ENCODE results near the gene OXER1. TPM values are rescaled to one million over a fixed set of nuclear protein-coding genes. Genes with fewer than 3 reads are reported as not detected.

OXER1 gene
- polyA plus RNA-seq, 2 of the 4 experiments (the other 2 are of a cell fraction) = not detected

- Histone ChIP-seq H3K9me3 (no peaks in the 10 kb centered on the region), H3K27ac (no peak overlapping the region), H3K4me3 (no peak overlapping the region), H3K4me2 (no peak overlapping the region), H3K4me1 (no peaks in the 10 kb centered on the region)
- FAIRE-seq = no peak
- WGBS (ENCODE audit: missing lambda C conversion rate) = 96% methylated on average over 3 of the region's 3 CpGs
- ChIA-PET CTCF (interaction anchor here (0.9 kb wide), 1 partner anchor 47 kb away, joined by 3 read pairs; no protein-coding TSS in a partner anchor), POLR2A (no interaction called here)
- no peak for TF ChIP-seq ATOH8 (CRISPR knock-in tag; IDR thresholded peaks at IDR 0.05; ENCODE audit: low read depth)
- no peak for TF ChIP-seq PHF8 (IDR thresholded peaks at IDR 0.05; ENCODE audit: borderline replicate concordance, low read depth)
- no peak for TF ChIP-seq PBX3 (IDR thresholded peaks at IDR 0.05)
- no peak for TF ChIP-seq SMC3 (IDR thresholded peaks at IDR 0.05)
- TF ChIP-seq MAFK (IDR thresholded peaks at IDR 0.05; ENCODE audit: partially characterized antibody) = no peak
- no peak for TF ChIP-seq HMGXB4 (CRISPR knock-in tag; IDR thresholded peaks at IDR 0.05; ENCODE audit: borderline replicate concordance)
- TF ChIP-seq JUN (IDR thresholded peaks at IDR 0.05) = no peak
- TF ChIP-seq HDAC2 (IDR thresholded peaks at IDR 0.05) = no peak
- no peak for TF ChIP-seq EHF (CRISPR knock-in tag; IDR thresholded peaks at IDR 0.05)
- TF ChIP-seq REST (IDR thresholded peaks at IDR 0.05) = no peak
- no peak for TF ChIP-seq ZSCAN20 (CRISPR knock-in tag; IDR thresholded peaks at IDR 0.05)
- no peak for ATAC-seq
- no peak for DNase-seq (ENCODE audit: low read depth in 1 of 2, low spot score in 1 of 2)
Measured at GRCh38 chr2:42747422-42747821, 16.5 kb downstream of the OXER1 start.

GRCh38 chr2:42744545-42745082 lies 19.3 kb downstream of the OXER1 start:
- WGBS (ENCODE audit: missing lambda C conversion rate) = 92% methylated on average over 3 of the region's 3 CpGs
- H3K4me3 ChIP-seq = no peak overlapping the region
- H3K4me2 ChIP-seq = no peak overlapping the region
- ATAC-seq = no peak
- ChIA-PET CTCF (interaction anchor here (1.1 to 1.2 kb wide), 2 partner anchors 11 to 185 kb away, joined by 3 read pairs; no protein-coding TSS in a partner anchor), POLR2A (no interaction called here)
- DNase-seq (ENCODE audit: low read depth in 1 of 2, low spot score in 1 of 2) = no peak
- FAIRE-seq = no peak
- H3K4me1 ChIP-seq = no peaks in the 10 kb centered on the region
- H3K27ac ChIP-seq = no peak overlapping the region
- H3K9me3 ChIP-seq = no peaks in the 10 kb centered on the region
- no peak for TF ChIP-seq RNF2 (IDR thresholded peaks at IDR 0.05; ENCODE audit: borderline replicate concordance, low read depth)
- no peak for TF ChIP-seq ATOH8 (CRISPR knock-in tag; IDR thresholded peaks at IDR 0.05; ENCODE audit: low read depth)
- TF ChIP-seq POLR2A (IDR thresholded peaks at IDR 0.05; ENCODE audit: low read length) = no peak
- no peak for TF ChIP-seq MYC (IDR thresholded peaks at IDR 0.05; ENCODE audit: borderline replicate concordance, low read length)
- TF ChIP-seq MAX (IDR thresholded peaks at IDR 0.05) = no peak
- TF ChIP-seq EP300 (IDR thresholded peaks at IDR 0.05) = no peak
- no peak for TF ChIP-seq ELK1 (IDR thresholded peaks at IDR 0.05; ENCODE audit: low read depth, low read length)
- no peak for TF ChIP-seq ESRRA (IDR thresholded peaks at IDR 0.05; ENCODE audit: borderline replicate concordance, low read length)
- no peak for TF ChIP-seq HMGXB4 (CRISPR knock-in tag; IDR thresholded peaks at IDR 0.05; ENCODE audit: borderline replicate concordance)
- TF ChIP-seq MAZ (IDR thresholded peaks at IDR 0.05; ENCODE audit: borderline replicate concordance, low read depth, low read length) = no peak
- TF ChIP-seq RCOR1 (IDR thresholded peaks at IDR 0.05; ENCODE audit: low read depth, low read length) = no peak
- no peak for TF ChIP-seq HOXB5 (CRISPR knock-in tag; IDR thresholded peaks at IDR 0.05)
- no peak for TF ChIP-seq PHF8 (IDR thresholded peaks at IDR 0.05; ENCODE audit: borderline replicate concordance, low read depth)
- no peak for TF ChIP-seq RFX5 (IDR thresholded peaks at IDR 0.05)
- TF ChIP-seq POLR2AphosphoS2 (conservative IDR thresholded peaks at IDR 0.05; ENCODE audit: low read length) = no peak
- TF ChIP-seq USF2 (IDR thresholded peaks at IDR 0.05) = no peak
